Measurements from ENCODE around the gene PLB1.

Gene PLB1

GRCh38 chr2:28495551-28496250 is at the start of gene PLB1:
PLB1 (plus strand) TSS chr2:28496060; CDS start chr2:28496115, 55 bp downstream.
- no peak within 1 kb of the TSS for H3K27ac ChIP-seq
- TF ChIP-seq ZFX (IDR thresholded peaks at IDR 0.05) = no peak
- no peak for TF ChIP-seq CTCF (conservative IDR thresholded peaks at IDR 0.05)

GRCh38 chr2:28446531-28446930 is 49.3 kb upstream of the PLB1 start:
- H3K27ac ChIP-seq = no peak overlapping the region
- TF ChIP-seq ZFX (IDR thresholded peaks at IDR 0.05) (no peak), CTCF (conservative IDR thresholded peaks at IDR 0.05) (no peak)

GRCh38 chr2:28447086-28447485 is 48.8 kb upstream of the PLB1 start:
- TF ChIP-seq CTCF (conservative IDR thresholded peaks at IDR 0.05) (no peak), ZFX (IDR thresholded peaks at IDR 0.05) (no peak)

GRCh38 chr2:28447943-28448792 is 47.7 kb upstream of the PLB1 start:
- TF ChIP-seq ZFX (IDR thresholded peaks at IDR 0.05) = no peak
- TF ChIP-seq CTCF (conservative IDR thresholded peaks at IDR 0.05) = no peak
- H3K27ac ChIP-seq = no peak overlapping the region

More at GRCh38 chr2:28447086-28447485, 48.8 kb upstream of the PLB1 start:
- H3K27ac ChIP-seq = no peak overlapping the region

- no peak overlapping the region for H3K27ac ChIP-seq
- no peak for TF ChIP-seq CTCF (conservative IDR thresholded peaks at IDR 0.05)
- TF ChIP-seq ZFX (IDR thresholded peaks at IDR 0.05) = no peak
Measured at GRCh38 chr2:28448793-28449100, 47.1 kb upstream of the PLB1 start.

- H3K27ac ChIP-seq = no peak overlapping the region
- TF ChIP-seq ZFX (IDR thresholded peaks at IDR 0.05) = no peak
- no peak for TF ChIP-seq CTCF (conservative IDR thresholded peaks at IDR 0.05)
Measured at GRCh38 chr2:28449126-28449487, 46.8 kb upstream of the PLB1 start.
